Neural cell (in vitro differentiated cells): Measurements from ENCODE around the gene STK32A.

Experiments used
- EP300 ChIP-seq: fragments of 450-650 bp; conservative IDR thresholded peaks from 2 replicates; pipeline ENCODE4 v1.6.1; 2014; ENCODE audit warnings: antibody characterized with exemption, mild to moderate bottlenecking, moderate library complexity; ENCODE audit not compliant: poor library complexity, severe bottlenecking
- EZH2 ChIP-seq: fragments of 200-600, 300-800 bp; shearing (Covaris generic), sonication (generic); IDR thresholded peaks from 2 replicates; pipeline ENCODE4 v1.6.1; 2014; ENCODE audit warnings: antibody characterized with exemption, low read length, borderline replicate concordance, mild to moderate bottlenecking; ENCODE audit not compliant: insufficient read depth, poor library complexity, severe bottlenecking
- POLR2AphosphoS5 ChIP-seq: IDR thresholded peaks from 2 replicates; pipeline ENCODE4 v1.6.1; 2012
- RAD21 ChIP-seq: fragments of 450-650 bp; conservative IDR thresholded peaks from 2 replicates; pipeline ENCODE4 v1.6.1; 2014; ENCODE audit warnings: antibody characterized with exemption, mild to moderate bottlenecking, moderate library complexity
- TAF1 ChIP-seq: IDR thresholded peaks from 2 replicates; pipeline ENCODE4 v1.6.1; 2012; ENCODE audit warnings: low read depth
- TF ChIP-seq, protein P1 (sequence below): fragments of 450-650 bp; IDR thresholded peaks from 2 replicates; pipeline ENCODE4 v1.5.1; 2014; ENCODE audit warnings: antibody characterized with exemption, mild to moderate bottlenecking, moderate library complexity; ENCODE audit not compliant: poor library complexity, severe bottlenecking

DNA sequence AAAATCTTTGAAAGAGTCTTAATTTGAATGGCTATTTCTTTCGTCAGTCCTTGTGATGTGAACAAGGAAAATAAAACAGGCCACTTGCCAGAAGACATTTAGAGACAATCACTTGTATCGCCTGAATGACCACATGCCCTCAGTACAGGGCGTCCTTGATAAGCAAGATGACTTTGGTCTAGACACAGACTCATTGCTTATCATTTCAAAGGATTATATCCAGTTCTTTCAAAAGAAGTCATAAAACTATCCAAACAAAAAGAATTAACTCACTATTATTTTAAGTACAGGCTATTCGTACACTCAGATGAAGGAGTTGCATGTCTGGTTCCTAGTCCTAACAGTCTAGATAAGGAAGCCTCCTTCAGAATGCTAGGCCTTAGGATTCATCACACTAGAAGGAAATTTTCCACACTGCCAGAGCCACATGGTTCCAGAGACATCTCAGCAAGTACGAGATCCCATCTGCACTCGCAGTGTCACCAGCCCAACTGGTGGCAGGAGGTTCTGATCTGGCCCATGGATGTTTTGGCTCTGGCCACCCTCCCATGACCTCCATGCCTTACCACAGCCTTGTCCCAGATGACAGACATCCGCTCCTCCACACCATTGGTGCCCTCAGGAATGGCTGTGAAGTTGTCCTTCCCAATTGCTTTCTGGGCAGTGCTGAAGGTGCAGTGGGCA, 165.4 kb downstream of the STK32A start:
- no peak for TF ChIP-seq EZH2
- TF ChIP-seq TAF1: no peak
- TF ChIP-seq POLR2AphosphoS5: no peak
- TF ChIP-seq RAD21: no peak
- TF ChIP-seq EP300: no peak
- TF ChIP-seq, protein P1, sequence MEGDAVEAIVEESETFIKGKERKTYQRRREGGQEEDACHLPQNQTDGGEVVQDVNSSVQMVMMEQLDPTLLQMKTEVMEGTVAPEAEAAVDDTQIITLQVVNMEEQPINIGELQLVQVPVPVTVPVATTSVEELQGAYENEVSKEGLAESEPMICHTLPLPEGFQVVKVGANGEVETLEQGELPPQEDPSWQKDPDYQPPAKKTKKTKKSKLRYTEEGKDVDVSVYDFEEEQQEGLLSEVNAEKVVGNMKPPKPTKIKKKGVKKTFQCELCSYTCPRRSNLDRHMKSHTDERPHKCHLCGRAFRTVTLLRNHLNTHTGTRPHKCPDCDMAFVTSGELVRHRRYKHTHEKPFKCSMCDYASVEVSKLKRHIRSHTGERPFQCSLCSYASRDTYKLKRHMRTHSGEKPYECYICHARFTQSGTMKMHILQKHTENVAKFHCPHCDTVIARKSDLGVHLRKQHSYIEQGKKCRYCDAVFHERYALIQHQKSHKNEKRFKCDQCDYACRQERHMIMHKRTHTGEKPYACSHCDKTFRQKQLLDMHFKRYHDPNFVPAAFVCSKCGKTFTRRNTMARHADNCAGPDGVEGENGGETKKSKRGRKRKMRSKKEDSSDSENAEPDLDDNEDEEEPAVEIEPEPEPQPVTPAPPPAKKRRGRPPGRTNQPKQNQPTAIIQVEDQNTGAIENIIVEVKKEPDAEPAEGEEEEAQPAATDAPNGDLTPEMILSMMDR: no peak
